ENCODE data around the gene ARMCX1.

GRCh38 chrX:101530944-101531343 is 19.4 kb upstream of the ARMCX1 start:
- TF ChIP-seq CTCF (conservative IDR thresholded peaks at IDR 0.05) (no peak), ZFX (IDR thresholded peaks at IDR 0.05) (no peak)

Measured in C4-2B (cell line).